GM12873 (cell line): Measurements from ENCODE around the gene COPB2.
A peak's percentile ranks its signal among the peaks of the same experiment; 100 is the strongest.

ENCODE experiments used
- CTCF ChIP-seq: IDR thresholded peaks from 2 replicates; pipeline ENCODE4 v1.5.1; 2012; ENCODE audit warnings: low read depth, mild to moderate bottlenecking, moderate library complexity, low read length, control low read depth; ENCODE audit not compliant: insufficient read depth; ENCODE audit errors: missing control alignments

Gene COPB2

DNA sequence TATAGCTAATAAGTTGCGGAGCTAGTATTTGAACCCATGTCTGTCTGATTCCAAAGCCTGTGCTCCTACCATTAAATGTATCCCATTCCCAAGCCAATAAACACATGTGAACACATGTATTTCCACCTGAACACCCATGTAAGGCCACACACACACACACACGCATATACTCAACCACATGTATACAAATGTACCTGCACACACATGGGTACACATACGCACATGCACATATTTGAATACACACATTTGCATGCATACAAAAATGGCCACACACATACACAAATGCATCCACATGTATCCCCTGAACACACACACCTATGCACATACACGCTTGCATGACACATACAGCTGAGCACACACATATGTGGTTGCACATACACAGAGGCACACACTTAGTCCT lies 51.0 kb downstream of the COPB2 start:
- TF ChIP-seq CTCF: no peak

DNA sequence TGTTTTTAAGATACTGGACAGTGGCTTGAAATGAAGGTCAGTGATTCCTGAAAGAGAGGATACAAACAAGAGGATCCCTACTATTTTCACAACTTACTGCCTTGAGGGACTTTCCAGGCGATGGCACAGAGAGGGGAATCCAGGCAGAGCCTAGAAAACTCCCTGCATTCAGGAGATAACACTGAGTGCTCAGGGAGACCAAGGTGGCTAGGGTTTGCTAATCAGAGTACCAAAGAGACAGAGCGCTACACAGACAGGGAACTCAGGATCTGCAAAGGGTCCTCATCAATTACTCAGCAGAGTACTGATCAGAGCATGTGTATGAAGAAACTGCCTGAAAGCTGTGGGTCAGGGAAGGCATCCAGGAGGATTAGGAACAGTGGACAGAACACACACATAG lies 57.4 kb downstream of the COPB2 start:
- no peak for TF ChIP-seq CTCF

GRCh38 chr3:139329364-139329850 lies 60.0 kb downstream of the COPB2 start:
- peak; percentile 98 for TF ChIP-seq CTCF

GRCh38 chr3:139328356-139328755 lies 61.1 kb downstream of the COPB2 start:
- no peak for TF ChIP-seq CTCF

DNA sequence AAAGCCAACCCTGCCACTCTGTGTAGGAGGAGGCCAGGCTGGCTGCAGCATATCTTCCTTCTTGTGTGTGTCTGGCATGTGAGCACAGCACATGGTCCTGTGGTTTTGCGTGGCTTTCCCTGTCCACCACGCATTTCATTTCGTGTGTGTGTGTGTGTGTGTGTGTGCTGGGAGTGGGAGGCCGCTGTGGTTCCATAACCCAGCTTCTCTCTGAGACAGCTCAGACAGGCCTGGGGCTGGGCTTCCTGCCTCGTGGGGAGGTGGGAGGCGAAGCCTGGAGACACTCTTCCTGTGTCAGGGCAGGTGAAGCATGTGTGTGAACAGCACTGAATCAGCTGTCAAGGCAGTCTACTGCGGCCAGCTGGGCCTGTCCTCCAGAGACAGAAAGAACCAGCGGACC lies 61.6 kb downstream of the COPB2 start:
- no peak for TF ChIP-seq CTCF

GRCh38 chr3:139327231-139327630 lies 62.2 kb downstream of the COPB2 start:
- no peak for TF ChIP-seq CTCF

DNA sequence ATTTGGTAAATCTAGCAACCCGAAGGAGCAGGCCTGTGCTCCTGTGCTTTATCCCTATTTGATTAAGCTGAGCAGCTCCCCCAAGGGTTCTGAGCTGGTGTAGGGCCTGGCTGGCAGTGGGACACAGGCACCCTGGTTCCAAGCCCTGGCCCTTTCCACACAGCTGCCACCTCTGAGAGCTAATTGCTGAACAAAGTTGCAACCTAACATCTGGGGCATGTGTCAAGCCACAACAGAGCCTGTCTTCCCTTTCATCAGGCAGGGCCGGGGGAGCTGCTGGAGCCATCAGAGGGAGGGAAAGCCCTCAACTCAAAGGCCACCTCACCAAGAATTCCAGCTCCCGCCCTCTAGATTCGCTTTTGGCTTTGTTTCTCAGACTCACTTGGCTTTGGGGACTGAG lies 62.7 kb downstream of the COPB2 start:
- no peak for TF ChIP-seq CTCF

- no peak for TF ChIP-seq CTCF
Observed at GRCh38 chr3:139326131-139326530, 63.3 kb downstream of the COPB2 start.
